OCI-LY3 (cell line): Measurements from ENCODE around the gene FGF13.

Source experiments
- H2AFZ ChIP-seq: fragments of 200-600, 300-600 bp; shearing (Covaris generic); 2 replicates; pipeline ENCODE4 v1.6.0; 2014; ENCODE audit warnings: antibody characterized with exemption, low read depth, low read length
- H3K27ac ChIP-seq: fragments of 200-600, 300-600 bp; sonication (generic); 2 replicates; pipeline ENCODE4 v1.5.1; 2014; ENCODE audit warnings: mild to moderate bottlenecking, low read length, moderate library complexity, mixed read lengths
- H3K27me3 ChIP-seq: fragments of 200-600, 300-600 bp; sonication (generic); 2 replicates; pipeline ENCODE4 v1.6.1; 2014; ENCODE audit warnings: low read depth, low read length, mixed read lengths
- H3K36me3 ChIP-seq: fragments of 200-600, 300-600 bp; sonication (generic); replicated peaks from 2 replicates; pipeline ENCODE3; 2014; ENCODE audit warnings: low read depth, low read length, mixed read lengths
- H3K4me1 ChIP-seq: fragments of 300-600, 200-600 bp; sonication (generic); 2 replicates; pipeline ENCODE4 v1.6.1; 2014; ENCODE audit warnings: low read length, mixed read lengths
- H3K4me2 ChIP-seq: fragments of 200-600, 300-600 bp; sonication (generic); 2 replicates; pipeline ENCODE4 v1.6.1; 2014; ENCODE audit warnings: low read length, mixed read lengths
- H3K4me3 ChIP-seq: fragments of 300-600, 200-600 bp; sonication (generic); 2 replicates; pipeline ENCODE4 v1.5.1; 2014; ENCODE audit warnings: antibody characterized with exemption, mild to moderate bottlenecking, low read length, moderate library complexity
- H3K79me2 ChIP-seq: fragments of 300-600, 200-600 bp; shearing (Covaris generic); 2 replicates; pipeline ENCODE4 v1.6.1; 2014; ENCODE audit warnings: mild to moderate bottlenecking, low read length, mixed read lengths
- H3K9ac ChIP-seq: fragments of 300-600, 200-600 bp; shearing (Covaris generic); 2 replicates; pipeline ENCODE4 v1.6.0; 2014; ENCODE audit warnings: mild to moderate bottlenecking, low read length, moderate library complexity
- H3K9me3 ChIP-seq: fragments of 200-600, 300-600 bp; shearing (Covaris generic); 2 replicates; pipeline ENCODE4 v1.6.1; 2014; ENCODE audit warnings: low read length, mixed read lengths; ENCODE audit not compliant: insufficient read depth
- H4K20me1 ChIP-seq: fragments of 200-600, 300-600 bp; sonication (generic); 2 replicates; pipeline ENCODE4 v1.6.1; 2016; ENCODE audit warnings: low read length, mixed read lengths; ENCODE audit not compliant: insufficient read depth
- EZH2phosphoT487 ChIP-seq: fragments of 200-600 bp; shearing (Covaris generic); IDR thresholded peaks from 2 replicates; pipeline ENCODE4 v1.6.1; 2018; ENCODE audit warnings: antibody characterized with exemption, mixed run types, low read depth
- TF ChIP-seq, protein P1 (sequence below): fragments of 200-600, 300-600 bp; sonication (generic); IDR thresholded peaks from 2 replicates; pipeline ENCODE4 v1.5.1; 2014; ENCODE audit warnings: antibody characterized with exemption, low read length, low read depth

The FGF13 gene

GRCh38 chrX:138692591-138692990 is 18.9 kb downstream of the FGF13 start:
- Histone ChIP-seq H3K9ac (no peak overlapping the region), H3K36me3 (no peaks in the 10 kb centered on the region), H3K79me2 (no peaks in the 10 kb centered on the region), H3K27me3 (no peaks in the 10 kb centered on the region), H3K4me3 (no peak overlapping the region), H3K4me2 (peak overlapping the region; percentile 58; the same call in 1 of the 2 replicates), H4K20me1 (no peaks in the 10 kb centered on the region), H3K4me1 (peaks cover 50% of the 10 kb centered on the region), H3K27ac (peak overlapping the region; percentile 98; the same call in 1 of the 2 replicates), H2AFZ (no peak overlapping the region), H3K9me3 (no peaks in the 10 kb centered on the region)
- TF ChIP-seq EZH2phosphoT487, result no peak
- TF ChIP-seq, protein P1, sequence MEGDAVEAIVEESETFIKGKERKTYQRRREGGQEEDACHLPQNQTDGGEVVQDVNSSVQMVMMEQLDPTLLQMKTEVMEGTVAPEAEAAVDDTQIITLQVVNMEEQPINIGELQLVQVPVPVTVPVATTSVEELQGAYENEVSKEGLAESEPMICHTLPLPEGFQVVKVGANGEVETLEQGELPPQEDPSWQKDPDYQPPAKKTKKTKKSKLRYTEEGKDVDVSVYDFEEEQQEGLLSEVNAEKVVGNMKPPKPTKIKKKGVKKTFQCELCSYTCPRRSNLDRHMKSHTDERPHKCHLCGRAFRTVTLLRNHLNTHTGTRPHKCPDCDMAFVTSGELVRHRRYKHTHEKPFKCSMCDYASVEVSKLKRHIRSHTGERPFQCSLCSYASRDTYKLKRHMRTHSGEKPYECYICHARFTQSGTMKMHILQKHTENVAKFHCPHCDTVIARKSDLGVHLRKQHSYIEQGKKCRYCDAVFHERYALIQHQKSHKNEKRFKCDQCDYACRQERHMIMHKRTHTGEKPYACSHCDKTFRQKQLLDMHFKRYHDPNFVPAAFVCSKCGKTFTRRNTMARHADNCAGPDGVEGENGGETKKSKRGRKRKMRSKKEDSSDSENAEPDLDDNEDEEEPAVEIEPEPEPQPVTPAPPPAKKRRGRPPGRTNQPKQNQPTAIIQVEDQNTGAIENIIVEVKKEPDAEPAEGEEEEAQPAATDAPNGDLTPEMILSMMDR, result no peak

- Histone ChIP-seq H3K79me2 (no peaks in the 10 kb centered on the region), H3K4me3 (peak overlapping the region; percentile 48), H2AFZ (no peak overlapping the region), H3K27me3 (no peaks in the 10 kb centered on the region), H3K9ac (peak overlapping the region; percentile 36; the same call in 1 of the 2 replicates), H3K27ac (peak overlapping the region; percentile 98), H4K20me1 (no peaks in the 10 kb centered on the region), H3K4me2 (peak overlapping the region; percentile 58), H3K36me3 (no peaks in the 10 kb centered on the region), H3K9me3 (no peaks in the 10 kb centered on the region), H3K4me1 (peaks cover 50% of the 10 kb centered on the region)
- TF ChIP-seq EZH2phosphoT487, result no peak
- TF ChIP-seq, protein P1, result no peak
Measured at GRCh38 chrX:138691186-138691585, 20.3 kb downstream of the FGF13 start.

DNA sequence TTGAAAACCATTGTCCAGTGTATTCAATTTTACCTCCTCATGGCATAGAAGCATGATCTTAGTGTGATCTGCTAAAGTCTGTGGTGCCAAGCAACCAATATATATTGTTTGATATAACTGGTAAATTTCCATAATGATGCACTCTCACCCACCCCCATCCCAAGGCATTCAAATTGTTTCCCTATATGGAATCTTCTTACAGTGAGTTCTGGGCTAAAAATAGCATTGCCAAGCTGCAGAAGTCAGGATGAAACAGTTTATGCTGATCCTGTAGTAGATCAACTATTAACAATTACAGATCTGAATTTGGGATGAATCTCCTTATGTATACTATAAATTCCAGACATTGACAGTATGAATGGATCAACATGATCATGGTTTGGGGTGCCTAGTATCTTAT is 20.9 kb downstream of the FGF13 start:
- Histone ChIP-seq H3K27me3 (no peaks in the 10 kb centered on the region), H3K27ac (peak overlapping the region; percentile 98), H3K4me2 (peak overlapping the region; percentile 58), H3K36me3 (no peaks in the 10 kb centered on the region), H4K20me1 (no peaks in the 10 kb centered on the region), H3K9me3 (no peaks in the 10 kb centered on the region), H2AFZ (no peak overlapping the region), H3K4me1 (peaks cover 50% of the 10 kb centered on the region), H3K4me3 (no peak overlapping the region), H3K9ac (peak overlapping the region; percentile 36; the same call in 1 of the 2 replicates), H3K79me2 (no peaks in the 10 kb centered on the region)
- TF ChIP-seq, protein P1, result no peak
- TF ChIP-seq EZH2phosphoT487, result no peak

DNA sequence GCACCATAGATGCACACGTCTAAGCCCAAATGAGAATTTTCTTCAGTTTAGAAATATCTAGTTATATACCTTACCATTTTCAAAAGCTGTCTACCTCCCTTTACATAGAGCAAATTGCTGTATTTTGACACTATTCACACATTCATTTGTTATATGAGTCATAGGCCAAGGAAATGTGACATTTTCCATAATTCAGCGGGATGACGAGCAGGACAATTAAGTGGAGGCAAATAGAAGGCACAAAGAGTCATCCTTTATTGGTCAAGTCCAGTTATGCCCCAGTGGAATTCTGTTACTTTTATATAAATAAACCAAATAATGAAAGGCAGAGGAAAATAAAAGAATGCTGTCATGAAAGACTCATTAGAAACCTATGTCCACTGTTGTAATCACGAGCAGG is 27.9 kb downstream of the FGF13 start:
- TF ChIP-seq EZH2phosphoT487, result no peak
- TF ChIP-seq, protein P1, result no peak
- no peak overlapping the region for H3K4me2 ChIP-seq
- no peak overlapping the region for H3K9ac ChIP-seq
- no peaks in the 10 kb centered on the region for H3K79me2 ChIP-seq
- H3K36me3 ChIP-seq, result no peaks in the 10 kb centered on the region
- H3K4me1 ChIP-seq, result peaks cover 26% of the 10 kb centered on the region
- H3K27me3 ChIP-seq, result no peaks in the 10 kb centered on the region
- H4K20me1 ChIP-seq, result no peaks in the 10 kb centered on the region
- no peak overlapping the region for H2AFZ ChIP-seq
- no peak overlapping the region for H3K4me3 ChIP-seq
- H3K9me3 ChIP-seq, result no peaks in the 10 kb centered on the region
- H3K27ac ChIP-seq, result no peak overlapping the region
